ENCODE results near the gene ANKRD31. TPM values are rescaled to one million over a fixed set of nuclear protein-coding genes. Genes with fewer than 3 reads are reported as not detected.

ANKRD31 gene
- total RNA-seq, 1 experiment from 2014 or later = 0.11 TPM

DNA sequence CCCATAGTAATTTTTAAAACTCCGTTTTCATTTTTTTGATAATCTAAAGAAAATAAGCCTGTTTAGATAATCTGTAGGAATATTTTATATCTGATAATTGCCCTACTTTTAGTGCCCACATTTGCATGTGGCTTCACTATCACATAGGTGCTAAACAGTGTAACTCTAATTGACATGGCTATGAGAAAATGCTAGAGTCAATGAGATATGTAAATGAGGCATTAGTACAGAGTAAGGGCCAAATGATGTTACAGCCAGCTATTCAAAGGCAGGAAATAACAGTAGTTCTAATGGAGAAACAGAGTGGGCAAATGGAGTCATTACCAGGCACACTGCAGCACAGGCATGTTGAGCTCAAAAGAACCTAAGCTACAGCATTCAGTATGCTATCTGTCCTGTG is 147.0 kb downstream of the ANKRD31 start:
- no peaks in the 10 kb centered on the region for H3K9me3 Mint-ChIP-seq
- Histone ChIP-seq H3K18ac (ENCODE audit: insufficient read length, low read depth, low read length) (no peak overlapping the region), H2AK5ac (ENCODE audit: insufficient read length, low read length) (no peak overlapping the region), H3K27ac (ENCODE audit: insufficient read length, low read depth, low read length) (no peak overlapping the region), H3K27me3 (ENCODE audit: insufficient read depth, low read length) (no peaks in the 10 kb centered on the region), H4K20me1 (ENCODE audit: control insufficient read depth, insufficient read depth, insufficient read length) (no peaks in the 10 kb centered on the region), H2BK120ac (ENCODE audit: low read depth, low read length, poor library complexity, severe bottlenecking) (no peak overlapping the region), H3K79me2 (ENCODE audit: insufficient read depth, low read length) (no peaks in the 10 kb centered on the region), H3T11ph (ENCODE audit: low read length) (no peak overlapping the region), H2BK5ac (ENCODE audit: insufficient read length, low read length) (no peak overlapping the region), H2AFZ (ENCODE audit: low read length) (no peak overlapping the region), H3K79me1 (ENCODE audit: insufficient read depth, low read depth, low read length, poor library complexity, severe bottlenecking) (no peaks in the 10 kb centered on the region), H3K23me2 (ENCODE audit: insufficient read length, low read depth, low read length, poor library complexity, severe bottlenecking) (no peaks in the 10 kb centered on the region), H4K5ac (ENCODE audit: insufficient read length, low read depth, low read length) (no peak overlapping the region), H2BK15ac (ENCODE audit: low read depth, low read length) (no peak overlapping the region), H2BK20ac (ENCODE audit: low read depth, low read length, poor library complexity, severe bottlenecking) (no peak overlapping the region), H3K9me3 (ENCODE audit: control insufficient read depth, low read depth, low read length) (no peaks in the 10 kb centered on the region), H3K4ac (ENCODE audit: low read depth, low read length) (no peak overlapping the region), H3K14ac (ENCODE audit: insufficient read depth, low read length) (no peak overlapping the region), H3K56ac (ENCODE audit: insufficient read length, low read depth, low read length) (no peak overlapping the region), H4K8ac (replicated peaks; ENCODE audit: insufficient read length, low read depth, low read length) (no peak overlapping the region), H3K23ac (ENCODE audit: insufficient read length, low read depth, low read length) (no peak overlapping the region), H3K4me1 (ENCODE audit: insufficient read depth, low read length) (no peaks in the 10 kb centered on the region), H4K91ac (ENCODE audit: insufficient read length, low read depth, low read length) (no peak overlapping the region), H3K4me2 (ENCODE audit: insufficient read depth, insufficient read length, low read length) (no peak overlapping the region), H3K9ac (ENCODE audit: extremely low read depth, insufficient read length, low read length) (no peak overlapping the region), H2BK12ac (ENCODE audit: insufficient read length, low read depth, low read length) (no peak overlapping the region)
- H3K4me1 Mint-ChIP-seq = peaks cover 2 to 8% of the 10 kb centered on the region in 2 experiments; a peak in 2 of 4 replicates
- TF ChIP-seq, protein P1, sequence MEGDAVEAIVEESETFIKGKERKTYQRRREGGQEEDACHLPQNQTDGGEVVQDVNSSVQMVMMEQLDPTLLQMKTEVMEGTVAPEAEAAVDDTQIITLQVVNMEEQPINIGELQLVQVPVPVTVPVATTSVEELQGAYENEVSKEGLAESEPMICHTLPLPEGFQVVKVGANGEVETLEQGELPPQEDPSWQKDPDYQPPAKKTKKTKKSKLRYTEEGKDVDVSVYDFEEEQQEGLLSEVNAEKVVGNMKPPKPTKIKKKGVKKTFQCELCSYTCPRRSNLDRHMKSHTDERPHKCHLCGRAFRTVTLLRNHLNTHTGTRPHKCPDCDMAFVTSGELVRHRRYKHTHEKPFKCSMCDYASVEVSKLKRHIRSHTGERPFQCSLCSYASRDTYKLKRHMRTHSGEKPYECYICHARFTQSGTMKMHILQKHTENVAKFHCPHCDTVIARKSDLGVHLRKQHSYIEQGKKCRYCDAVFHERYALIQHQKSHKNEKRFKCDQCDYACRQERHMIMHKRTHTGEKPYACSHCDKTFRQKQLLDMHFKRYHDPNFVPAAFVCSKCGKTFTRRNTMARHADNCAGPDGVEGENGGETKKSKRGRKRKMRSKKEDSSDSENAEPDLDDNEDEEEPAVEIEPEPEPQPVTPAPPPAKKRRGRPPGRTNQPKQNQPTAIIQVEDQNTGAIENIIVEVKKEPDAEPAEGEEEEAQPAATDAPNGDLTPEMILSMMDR (conservative IDR thresholded peaks at IDR 0.05) = no peak
- no peaks in the 10 kb centered on the region for H3K36me3 Mint-ChIP-seq (ENCODE audit: insufficient read depth in 1 of 3, low read depth in 3 of 3)
- no peaks in the 10 kb centered on the region for H3K27me3 Mint-ChIP-seq (ENCODE audit: low read depth)
- DNase-seq = no peak
- no peak overlapping the region for H3K4me3 Mint-ChIP-seq
- WGBS (ENCODE audit: extremely low coverage, insufficient read length, low lambda C conversion rate) = no CpG with 5 or more reads among the region's 1 CpG
- no peak overlapping the region for H3K27ac Mint-ChIP-seq
